Panc1 (cell line): Measurements from ENCODE around the gene LACRT.

Source experiments
- POLR2AphosphoS5 ChIP-seq: IDR thresholded peaks from 2 replicates; pipeline ENCODE4 v1.6.1; 2012; ENCODE audit warnings: mild to moderate bottlenecking, low read depth, low read length, moderate library complexity
- SIN3A ChIP-seq: IDR thresholded peaks from 2 replicates; pipeline ENCODE4 v1.6.1; 2012; ENCODE audit warnings: low read depth, mild to moderate bottlenecking, low read length, moderate library complexity, borderline replicate concordance; ENCODE audit not compliant: insufficient read depth
- TF ChIP-seq, protein P1 (sequence below): fragments of 450-650 bp; IDR thresholded peaks from 2 replicates; pipeline ENCODE4 v1.5.1; 2017; ENCODE audit warnings: mild to moderate bottlenecking
- TF ChIP-seq, protein P2 (sequence below), 2 experiments: IDR thresholded peaks; 2 replicates each; pipeline ENCODE4 v1.6.1; 2011 to 2012; ENCODE audit warnings: low read depth in 2 of 2, control low read depth in 1 of 2, low read length in 1 of 2, mild to moderate bottlenecking in 1 of 2, moderate library complexity in 1 of 2; ENCODE audit not compliant: insufficient read depth in 1 of 2

DNA sequence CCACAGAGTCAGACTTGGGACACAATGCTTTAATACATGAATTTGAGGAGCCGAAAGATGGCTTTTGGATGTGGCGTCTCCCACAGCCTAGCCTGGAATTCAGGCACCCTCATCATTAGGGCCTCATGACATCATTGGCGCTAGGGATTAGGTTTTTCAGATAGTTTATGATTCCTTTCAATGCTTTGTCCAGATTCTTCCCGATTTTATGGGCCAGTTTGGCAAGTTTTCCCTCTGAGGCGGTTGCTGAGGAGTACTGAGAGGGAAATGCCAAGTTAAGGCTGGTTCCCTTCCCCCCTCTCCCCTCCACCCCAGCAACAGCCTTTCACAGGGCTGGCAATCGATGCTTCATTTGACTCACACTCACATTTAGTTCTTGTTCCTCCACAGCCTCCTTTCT lies 26.5 kb downstream of the LACRT start:
- TF ChIP-seq, protein P1, sequence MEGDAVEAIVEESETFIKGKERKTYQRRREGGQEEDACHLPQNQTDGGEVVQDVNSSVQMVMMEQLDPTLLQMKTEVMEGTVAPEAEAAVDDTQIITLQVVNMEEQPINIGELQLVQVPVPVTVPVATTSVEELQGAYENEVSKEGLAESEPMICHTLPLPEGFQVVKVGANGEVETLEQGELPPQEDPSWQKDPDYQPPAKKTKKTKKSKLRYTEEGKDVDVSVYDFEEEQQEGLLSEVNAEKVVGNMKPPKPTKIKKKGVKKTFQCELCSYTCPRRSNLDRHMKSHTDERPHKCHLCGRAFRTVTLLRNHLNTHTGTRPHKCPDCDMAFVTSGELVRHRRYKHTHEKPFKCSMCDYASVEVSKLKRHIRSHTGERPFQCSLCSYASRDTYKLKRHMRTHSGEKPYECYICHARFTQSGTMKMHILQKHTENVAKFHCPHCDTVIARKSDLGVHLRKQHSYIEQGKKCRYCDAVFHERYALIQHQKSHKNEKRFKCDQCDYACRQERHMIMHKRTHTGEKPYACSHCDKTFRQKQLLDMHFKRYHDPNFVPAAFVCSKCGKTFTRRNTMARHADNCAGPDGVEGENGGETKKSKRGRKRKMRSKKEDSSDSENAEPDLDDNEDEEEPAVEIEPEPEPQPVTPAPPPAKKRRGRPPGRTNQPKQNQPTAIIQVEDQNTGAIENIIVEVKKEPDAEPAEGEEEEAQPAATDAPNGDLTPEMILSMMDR, result no peak
- TF ChIP-seq, protein P2, sequence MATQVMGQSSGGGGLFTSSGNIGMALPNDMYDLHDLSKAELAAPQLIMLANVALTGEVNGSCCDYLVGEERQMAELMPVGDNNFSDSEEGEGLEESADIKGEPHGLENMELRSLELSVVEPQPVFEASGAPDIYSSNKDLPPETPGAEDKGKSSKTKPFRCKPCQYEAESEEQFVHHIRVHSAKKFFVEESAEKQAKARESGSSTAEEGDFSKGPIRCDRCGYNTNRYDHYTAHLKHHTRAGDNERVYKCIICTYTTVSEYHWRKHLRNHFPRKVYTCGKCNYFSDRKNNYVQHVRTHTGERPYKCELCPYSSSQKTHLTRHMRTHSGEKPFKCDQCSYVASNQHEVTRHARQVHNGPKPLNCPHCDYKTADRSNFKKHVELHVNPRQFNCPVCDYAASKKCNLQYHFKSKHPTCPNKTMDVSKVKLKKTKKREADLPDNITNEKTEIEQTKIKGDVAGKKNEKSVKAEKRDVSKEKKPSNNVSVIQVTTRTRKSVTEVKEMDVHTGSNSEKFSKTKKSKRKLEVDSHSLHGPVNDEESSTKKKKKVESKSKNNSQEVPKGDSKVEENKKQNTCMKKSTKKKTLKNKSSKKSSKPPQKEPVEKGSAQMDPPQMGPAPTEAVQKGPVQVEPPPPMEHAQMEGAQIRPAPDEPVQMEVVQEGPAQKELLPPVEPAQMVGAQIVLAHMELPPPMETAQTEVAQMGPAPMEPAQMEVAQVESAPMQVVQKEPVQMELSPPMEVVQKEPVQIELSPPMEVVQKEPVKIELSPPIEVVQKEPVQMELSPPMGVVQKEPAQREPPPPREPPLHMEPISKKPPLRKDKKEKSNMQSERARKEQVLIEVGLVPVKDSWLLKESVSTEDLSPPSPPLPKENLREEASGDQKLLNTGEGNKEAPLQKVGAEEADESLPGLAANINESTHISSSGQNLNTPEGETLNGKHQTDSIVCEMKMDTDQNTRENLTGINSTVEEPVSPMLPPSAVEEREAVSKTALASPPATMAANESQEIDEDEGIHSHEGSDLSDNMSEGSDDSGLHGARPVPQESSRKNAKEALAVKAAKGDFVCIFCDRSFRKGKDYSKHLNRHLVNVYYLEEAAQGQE (IDR thresholded peaks at IDR 0.05; ENCODE audit: insufficient read depth in 1 of 2, low read depth in 2 of 2, low read length in 1 of 2), result no peak
- TF ChIP-seq POLR2AphosphoS5 (no peak), SIN3A (no peak)
